HepG2 (cell line): Measurements from ENCODE around the gene BMP8B. TPM values are rescaled to one million over a fixed set of nuclear protein-coding genes. Genes with fewer than 3 reads are reported as not detected.
"Not testable (repeated sequence)": the region's sequence is repeated elsewhere in the genome, so short reads cannot be mapped to it uniquely, and the experiment has no call there.

Experiments
- ATAC-seq: fragments of 200-7000 bp; cut with Tn5 transposase; 3 replicates; pipeline ENCODE4 v1.9.1; 2020; ENCODE audit warnings: mild to moderate bottlenecking, moderate library complexity
- BruUV-seq: library from RNA; stranded (reverse); fragments of 400-500 nt; replicated peaks from 2 replicates; lab custom pipeline; 2021; lab: Mats Ljungman, UMichigan
- CTCF ChIA-PET: fragments of 300-600 bp; formaldehyde crosslinking; extraction: SDS; loops from one replicate; lab custom pipeline; 2021; ENCODE audit warnings: low total read pairs, inconsistent platforms, low intra/inter-chr PET ratio; lab: Yijun Ruan, JAX
- POLR2A ChIA-PET: fragments of 350-600 bp; sonication (Branson Sonifier 250); formaldehyde crosslinking; loops from one replicate; lab custom pipeline; 2020; ENCODE audit warnings: antibody characterized with exemption, inconsistent platforms; lab: Yijun Ruan, JAX
- DNase-seq: peaks from one replicate; pipeline ENCODE4 v3.0.0-alpha.2; 2015; ENCODE audit warnings: low spot score
- FAIRE-seq: peaks from 3 replicates; lab custom pipeline; 2011; peaks lifted over from hg19 to GRCh38; lab: Jason Lieb, UNC
- H2AFZ ChIP-seq: one replicate; pipeline ENCODE4 v1.6.1; 2011; ENCODE audit warnings: low read length, inconsistent platforms
- H3K27ac ChIP-seq: fragments of 300-600 bp; 3 replicates; pipeline ENCODE4 v1.8.0; 2011; ENCODE audit warnings: mixed run types, mild to moderate bottlenecking, mixed read lengths, low read length, inconsistent platforms; ENCODE audit not compliant: insufficient read depth; ENCODE audit errors: extremely low read length
- H3K27me3 ChIP-seq, 2 experiments: fragments of 200-600 bp in 1 of 2; 2 replicates in 1 of 2; 3 replicates in 1 of 2; pipeline versions ENCODE4 v1.6.0 to v1.8.0; 2011; ENCODE audit warnings: low read length in 2 of 2, mild to moderate bottlenecking in 2 of 2, moderate library complexity in 2 of 2, inconsistent platforms in 1 of 2; ENCODE audit not compliant: insufficient read depth in 2 of 2, control insufficient read depth in 1 of 2
- H3K36me3 ChIP-seq, 2 experiments: fragments of 200-600 bp in 1 of 2; replicated peaks in 1 of 2; 2 replicates in 1 of 2; 3 replicates in 1 of 2; pipeline versions ENCODE4 v1.5.1 to v1.8.0; 2011; ENCODE audit warnings: low read length in 2 of 2, inconsistent platforms in 1 of 2; ENCODE audit not compliant: insufficient read depth in 2 of 2, control insufficient read depth in 1 of 2
- H3K4me1 ChIP-seq: 2 replicates; pipeline ENCODE4 v1.5.1; 2012; ENCODE audit warnings: low read length, inconsistent platforms; ENCODE audit not compliant: insufficient read depth
- H3K4me2 ChIP-seq: 2 replicates; pipeline ENCODE4 v1.6.0; 2011; ENCODE audit warnings: low read depth, low read length, inconsistent platforms
- H3K4me3 ChIP-seq, 3 experiments: fragments of 200-600 bp in 1 of 3; sonication (generic), shearing (Covaris generic) in 1 of 3; replicated peaks in 1 of 3; 2 replicates each; pipeline ENCODE4 v1.5.1; 2011 to 2016; ENCODE audit warnings: low read length in 3 of 3, inconsistent platforms in 2 of 3, low read depth in 2 of 3, mild to moderate bottlenecking in 2 of 3, control low read depth in 1 of 3, mixed read lengths in 1 of 3; ENCODE audit not compliant: insufficient read depth in 1 of 3
- H3K79me2 ChIP-seq: one replicate; pipeline ENCODE4 v1.6.1; 2011; ENCODE audit warnings: low read length, inconsistent platforms; ENCODE audit not compliant: insufficient read depth
- H3K9ac ChIP-seq: 2 replicates; pipeline ENCODE4 v1.6.0; 2011; ENCODE audit warnings: mild to moderate bottlenecking, low read depth, low read length, inconsistent platforms; ENCODE audit not compliant: insufficient read depth
- H3K9me3 ChIP-seq: 2 replicates; pipeline ENCODE4 v1.5.1; 2012; ENCODE audit warnings: mild to moderate bottlenecking, low read length
- H4K20me1 ChIP-seq: 2 replicates; pipeline ENCODE4 v1.6.0; 2011; ENCODE audit warnings: inconsistent platforms, mild to moderate bottlenecking, low read length, moderate library complexity; ENCODE audit not compliant: insufficient read depth
- CBX1 ChIP-seq: IDR thresholded peaks from one replicate; pipeline ENCODE4 v1.6.1; 2016; ENCODE audit warnings: antibody characterized with exemption, low read depth
- TEAD3 ChIP-seq: optimal IDR thresholded peaks from 2 replicates; pipeline ENCODE3; 2016; ENCODE audit warnings: borderline replicate concordance
- TOPORS ChIP-seq: sonication (generic); formaldehyde crosslinking; IDR thresholded peaks from 2 replicates; pipeline ENCODE4 v1.8.0; 2023; ENCODE audit warnings: mild to moderate bottlenecking, missing genetic modification reagents
- YEATS4 ChIP-seq: sonication (generic); formaldehyde crosslinking; IDR thresholded peaks from 2 replicates; pipeline ENCODE4 v1.4.0; 2020; ENCODE audit warnings: missing genetic modification reagents, borderline replicate concordance
- ZNF383 ChIP-seq: sonication (generic); formaldehyde crosslinking; IDR thresholded peaks from 2 replicates; pipeline ENCODE4 v1.4.0; 2020; ENCODE audit warnings: missing genetic modification reagents, mild to moderate bottlenecking, borderline replicate concordance
- ZNF891 ChIP-seq: sonication (generic); formaldehyde crosslinking; IDR thresholded peaks from 2 replicates; pipeline ENCODE4 v1.5.0; 2020; ENCODE audit warnings: mild to moderate bottlenecking, missing genetic modification reagents
- WGBS: methylation state at CpG from one replicate; pipeline ENCODE4 v1.1.6; 2017; ENCODE audit warnings: low lambda C conversion rate; 5-methylcytosine and 5-hydroxymethylcytosine counted together
- in situ Hi-C: cut with HindIII; loops from 2 replicates; pipeline ENCODE4 v1.10.0; 2017; ENCODE audit warnings: low pct_unique_long_range_greater_than_20kb; ENCODE audit not compliant: extremely low pct_ligation_motif_present
- intact Hi-C: fragments of 100-400 bp; cut with micrococcal nuclease; formaldehyde crosslinking; loops from one replicate; pipeline ENCODE4 v1.10.0; 2022; ENCODE audit not compliant: unreplicated experiment
- polyA plus RNA-seq, 8 experiments: library from polyadenylated mRNA; depleted of rRNA in 3 of 8; stranded (reverse) in 7 of 8; unstranded in 1 of 8; fragments of >200 nt; fragmentation: Illumina TruSeq in 4 of 8; extraction: Trizol in 4 of 8; gene quantifications; 2 replicates each; pipeline versions ENCODE4 v1.2.1 to v1.2.3, GENCODE V29; 2011 to 2016; ENCODE audit warnings: low read depth in 4 of 8, missing spikeins in 1 of 8, mixed read lengths in 1 of 8; ENCODE audit not compliant: insufficient read depth in 1 of 8
- total RNA-seq, 5 experiments: library from RNA; depleted of rRNA; stranded (reverse); fragments of >200 nt; fragmentation: Illumina TruSeq; extraction: Trizol; gene quantifications; 2 replicates each; pipeline ENCODE4 v1.2.3, GENCODE V29; 2016; ENCODE audit warnings: low read depth in 1 of 5

The BMP8B gene
- total and polyA plus RNA-seq, 2 of the 13 experiments (the other 11 are each of a cell fraction or from before 2014, with no cell fraction given), result 0.29 to 0.41 TPM

DNA sequence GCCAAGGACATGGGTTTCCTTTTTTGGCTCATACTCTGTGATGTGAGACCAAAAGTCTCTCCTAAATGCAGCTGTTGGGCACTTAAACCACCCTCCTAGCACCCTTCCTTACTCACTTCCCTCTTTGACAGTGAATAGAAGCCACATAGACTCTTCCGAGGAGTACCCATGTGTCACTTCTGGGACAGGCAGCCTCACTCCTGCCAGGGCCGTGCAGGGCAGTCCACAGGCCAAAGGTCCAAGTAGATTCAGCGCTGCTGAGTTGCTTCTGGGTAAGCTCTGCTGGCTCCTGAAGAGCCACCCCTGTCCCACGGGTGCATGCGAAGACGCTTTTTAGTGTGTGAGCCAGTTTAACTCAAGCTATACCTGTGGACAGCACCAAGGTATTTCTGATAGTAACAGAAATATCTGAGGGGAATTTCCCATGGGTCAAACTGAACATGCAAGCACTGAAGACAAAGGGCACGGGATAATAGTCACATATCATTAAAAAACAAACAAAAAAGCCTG lies 36.8 kb upstream of the BMP8B start:
- in situ Hi-C loops, result no loop called here
- Histone ChIP-seq H3K27me3 (peaks cover 0 to 2% of the 10 kb centered on the region in 2 experiments; a peak in 3 of 5 replicates), H4K20me1 (no peaks in the 10 kb centered on the region), H3K79me2 (no peaks in the 10 kb centered on the region), H2AFZ (no peak overlapping the region), H3K4me3 (no peak overlapping the region; a peak in 1 of 6 replicates), H3K36me3 (no peaks in the 10 kb centered on the region), H3K9me3 (no peaks in the 10 kb centered on the region), H3K9ac (no peak overlapping the region), H3K4me2 (0 out of 2 replicates have a peak overlapping the region, but pooled peaks have one; percentile 35), H3K4me1 (peaks cover 14% of the 10 kb centered on the region), H3K27ac (no peak overlapping the region)
- FAIRE-seq (no peak), DNase-seq (no peak), ATAC-seq (peak; percentile 67)
- 15% methylated on average over 6 of the region's 7 CpGs for WGBS
- no TSS peak for BruUV-seq
- TF ChIP-seq TOPORS (CRISPR knock-in tag), result no peak
- TF ChIP-seq ZNF891 (CRISPR knock-in tag), result no peak
- TF ChIP-seq TEAD3 (CRISPR knock-in tag), result no peak
- no peak for TF ChIP-seq YEATS4 (CRISPR knock-in tag)
- TF ChIP-seq ZNF383, result no peak
- no peak for TF ChIP-seq CBX1
- CTCF ChIA-PET, result no interaction called here
- intact Hi-C loops, result no loop called here
- POLR2A ChIA-PET, result no interaction called here

DNA sequence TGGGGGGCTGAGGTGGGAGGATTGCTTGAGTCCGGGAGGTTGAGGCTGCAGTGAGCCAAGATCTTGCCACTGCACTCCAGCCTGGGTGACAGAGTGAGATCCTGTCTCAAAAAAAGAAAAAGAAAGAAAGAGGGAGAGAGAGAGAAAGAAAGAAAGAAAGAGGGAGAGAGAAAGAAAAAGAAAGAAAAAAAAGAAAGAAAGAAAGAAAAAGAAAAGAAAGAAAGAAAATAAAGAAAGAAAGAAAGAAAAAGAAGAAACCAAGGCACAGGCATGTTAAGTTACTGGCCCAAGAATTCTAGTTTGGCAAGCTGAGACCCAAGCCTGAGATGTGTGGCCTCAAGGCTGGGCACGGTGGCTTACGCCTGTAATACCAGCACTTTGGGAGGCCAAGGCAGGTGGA lies 34.8 kb upstream of the BMP8B start:
- H3K27me3 ChIP-seq, H3K9me3 ChIP-seq, CTCF ChIA-PET, H3K79me2 ChIP-seq, intact Hi-C loops, BruUV-seq, DNase-seq, H3K36me3 ChIP-seq, H3K4me3 ChIP-seq, H3K4me2 ChIP-seq, H3K27ac ChIP-seq, H4K20me1 ChIP-seq, POLR2A ChIA-PET, in situ Hi-C loops, ATAC-seq, H3K9ac ChIP-seq, H2AFZ ChIP-seq, FAIRE-seq: not testable (repeated sequence)
- peaks cover 14% of the 10 kb centered on the region for H3K4me1 ChIP-seq
- WGBS, result 83% methylated on average over 3 of the region's 3 CpGs
